Measurements from ENCODE around the gene RNASE4.
"Not testable (repeated sequence)": the region's sequence is repeated elsewhere in the genome, so short reads cannot be mapped to it uniquely, and the experiment has no call there.

RNASE4 gene

DNA sequence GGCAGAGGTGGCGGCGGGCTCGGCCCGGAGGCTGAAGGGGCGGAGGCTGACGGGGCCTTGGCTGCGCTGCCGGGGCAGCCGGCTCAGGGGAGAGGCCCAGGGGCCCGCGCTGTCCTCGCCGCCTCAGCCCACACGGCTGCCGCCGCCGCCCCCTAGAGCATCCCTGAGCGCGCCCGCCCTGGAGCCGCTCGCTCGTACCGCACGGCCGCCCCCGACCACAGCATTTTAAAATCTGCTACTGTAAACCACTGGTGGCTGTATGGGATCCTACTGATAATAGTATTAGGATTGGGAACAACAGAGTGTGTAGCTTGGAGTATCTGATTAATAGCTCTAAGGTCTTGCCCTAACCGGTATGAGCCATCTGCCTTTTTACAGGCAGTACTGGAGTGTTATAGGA is 39.1 kb downstream of the RNASE4 start:
- Histone ChIP-seq H2AK5ac (ENCODE audit: low read length, severe bottlenecking) (no peak overlapping the region), H2AFZ (ENCODE audit: low read depth, low read length) (no peak overlapping the region), H4K91ac (ENCODE audit: low read length) (no peak overlapping the region), H3K4me3 (ENCODE audit: insufficient read depth in 1 of 2, low read depth in 1 of 2, low read length in 2 of 2) (peak overlapping the region in 1 of 2 experiments; percentile 76), H3K18ac (ENCODE audit: low read depth in 1 of 2, low read length in 2 of 2) (no peak overlapping the region), H3K27me3 (ENCODE audit: control insufficient read depth in 1 of 2, insufficient read depth in 1 of 2, low read length in 2 of 2) (peaks cover 3 to 58% of the 10 kb centered on the region in 2 experiments), H2BK120ac (ENCODE audit: low read depth, low read length) (no peak overlapping the region), H3K4me1 (ENCODE audit: control insufficient read depth, insufficient read depth, low read depth, low read length) (no peaks in the 10 kb centered on the region), H3K9me3 (ENCODE audit: control insufficient read depth, low read length) (no peaks in the 10 kb centered on the region), H3K27ac (ENCODE audit: low read length, poor library complexity, severe bottlenecking) (no peak overlapping the region), H2BK5ac (ENCODE audit: low read depth, low read length, poor library complexity, severe bottlenecking) (no peak overlapping the region), H3K4ac (ENCODE audit: low read depth in 1 of 2, low read length in 2 of 2) (no peak overlapping the region), H3K79me1 (replicated peaks; ENCODE audit: low read length, poor library complexity, severe bottlenecking) (no peaks in the 10 kb centered on the region), H2BK12ac (ENCODE audit: low read length in 2 of 2) (no peak overlapping the region), H3K4me2 (ENCODE audit: low read length, poor library complexity, severe bottlenecking) (no peak overlapping the region), H2BK15ac (ENCODE audit: low read depth, poor library complexity, severe bottlenecking) (no peak overlapping the region), H3K23ac (ENCODE audit: low read length in 2 of 2) (no peak overlapping the region), H4K8ac (ENCODE audit: low read length) (no peak overlapping the region), H3K36me3 (ENCODE audit: control insufficient read depth in 1 of 2, insufficient read depth in 2 of 2, low read depth in 1 of 2, low read length in 2 of 2) (no peaks in the 10 kb centered on the region), H3K14ac (ENCODE audit: low read length in 2 of 2) (no peak overlapping the region), H3K9ac (ENCODE audit: low read length) (peak overlapping the region; percentile 71)
- no peak for DNase-seq
- WGBS = 92% methylated on average over 28 of the region's 28 CpGs

DNA sequence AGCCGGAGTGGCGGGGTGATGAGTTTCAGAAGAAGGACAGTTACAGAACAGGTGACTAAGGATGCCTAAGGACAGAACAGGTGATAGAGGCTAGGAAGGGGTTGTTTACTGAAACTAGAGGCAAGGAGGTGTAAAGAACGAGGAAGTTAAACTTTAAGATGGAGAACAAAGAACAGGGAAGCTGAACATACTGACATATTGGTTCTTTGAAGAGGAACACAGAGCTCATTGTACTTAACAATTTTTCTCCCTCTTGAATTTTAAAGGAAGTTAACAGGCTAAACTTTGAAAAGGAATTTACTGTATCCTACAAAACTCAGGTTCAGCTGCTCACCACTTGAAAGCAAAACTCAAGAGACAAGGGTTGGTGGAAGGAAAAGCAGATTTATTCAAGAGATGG is 41.8 kb downstream of the RNASE4 start:
- H2AFZ ChIP-seq (ENCODE audit: low read depth, low read length); H3K36me3 ChIP-seq (ENCODE audit: control insufficient read depth in 1 of 2, insufficient read depth in 2 of 2, low read depth in 1 of 2, low read length in 2 of 2); H3K79me1 ChIP-seq (replicated peaks; ENCODE audit: low read length, poor library complexity, severe bottlenecking); H3K27ac ChIP-seq (ENCODE audit: low read length, poor library complexity, severe bottlenecking); H4K91ac ChIP-seq (ENCODE audit: low read length); DNase-seq; H4K8ac ChIP-seq (ENCODE audit: low read length); H3K4me3 ChIP-seq (ENCODE audit: insufficient read depth in 1 of 2, low read depth in 1 of 2, low read length in 2 of 2); H3K18ac ChIP-seq (ENCODE audit: low read depth in 1 of 2, low read length in 2 of 2); H2BK5ac ChIP-seq (ENCODE audit: low read depth, low read length, poor library complexity, severe bottlenecking); H3K4me2 ChIP-seq (ENCODE audit: low read length, poor library complexity, severe bottlenecking); H3K14ac ChIP-seq (ENCODE audit: low read length in 2 of 2); H2AK5ac ChIP-seq (ENCODE audit: low read length, severe bottlenecking); H3K9me3 ChIP-seq (ENCODE audit: control insufficient read depth, low read length); H2BK12ac ChIP-seq (ENCODE audit: low read length in 2 of 2); H3K9ac ChIP-seq (ENCODE audit: low read length); H3K4ac ChIP-seq (ENCODE audit: low read depth in 1 of 2, low read length in 2 of 2); H2BK15ac ChIP-seq (ENCODE audit: low read depth, poor library complexity, severe bottlenecking); H3K23ac ChIP-seq (ENCODE audit: low read length in 2 of 2); H2BK120ac ChIP-seq (ENCODE audit: low read depth, low read length); H3K4me1 ChIP-seq (ENCODE audit: control insufficient read depth, insufficient read depth, low read depth, low read length): not testable (repeated sequence)
- WGBS = 95% methylated on average over 2 of the region's 3 CpGs
- H3K27me3 ChIP-seq (ENCODE audit: control insufficient read depth in 1 of 2, insufficient read depth in 1 of 2, low read length in 2 of 2) = peaks cover 3 to 58% of the 10 kb centered on the region in 2 experiments

DNA sequence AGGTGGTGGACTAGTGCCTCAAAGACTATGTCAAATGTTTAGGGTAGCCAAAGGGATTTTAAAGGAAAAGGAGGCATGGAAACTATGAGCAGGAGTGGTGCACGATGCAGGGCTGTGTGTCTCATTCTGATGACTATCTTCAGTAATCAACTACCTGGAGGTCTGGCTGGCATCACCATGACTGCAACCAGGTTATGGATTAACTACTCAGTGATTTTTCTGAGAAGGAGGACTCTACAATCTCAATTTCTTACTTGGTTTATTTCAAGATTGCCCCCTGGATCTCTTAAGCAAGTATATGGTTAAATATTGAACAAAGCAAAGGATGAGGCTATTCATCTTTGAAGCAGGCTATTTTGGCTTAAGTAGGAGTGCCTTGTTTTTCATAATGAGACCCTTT is 42.2 kb downstream of the RNASE4 start:
- Histone ChIP-seq H2BK120ac (ENCODE audit: low read depth, low read length) (no peak overlapping the region), H3K14ac (ENCODE audit: low read length in 2 of 2) (no peak overlapping the region), H3K27ac (ENCODE audit: low read length, poor library complexity, severe bottlenecking) (no peak overlapping the region), H2BK12ac (ENCODE audit: low read length in 2 of 2) (no peak overlapping the region), H3K4ac (ENCODE audit: low read depth in 1 of 2, low read length in 2 of 2) (no peak overlapping the region), H2BK15ac (ENCODE audit: low read depth, poor library complexity, severe bottlenecking) (no peak overlapping the region), H3K9me3 (ENCODE audit: control insufficient read depth, low read length) (no peaks in the 10 kb centered on the region), H2AK5ac (ENCODE audit: low read length, severe bottlenecking) (no peak overlapping the region), H4K8ac (ENCODE audit: low read length) (no peak overlapping the region), H3K27me3 (ENCODE audit: control insufficient read depth in 1 of 2, insufficient read depth in 1 of 2, low read length in 2 of 2) (peaks cover 3 to 54% of the 10 kb centered on the region in 2 experiments), H3K9ac (ENCODE audit: low read length) (no peak overlapping the region), H2BK5ac (ENCODE audit: low read depth, low read length, poor library complexity, severe bottlenecking) (no peak overlapping the region), H3K4me2 (ENCODE audit: low read length, poor library complexity, severe bottlenecking) (no peak overlapping the region), H3K4me1 (ENCODE audit: control insufficient read depth, insufficient read depth, low read depth, low read length) (no peaks in the 10 kb centered on the region), H3K36me3 (ENCODE audit: control insufficient read depth in 1 of 2, insufficient read depth in 2 of 2, low read depth in 1 of 2, low read length in 2 of 2) (no peaks in the 10 kb centered on the region), H3K79me1 (replicated peaks; ENCODE audit: low read length, poor library complexity, severe bottlenecking) (no peaks in the 10 kb centered on the region), H3K4me3 (ENCODE audit: insufficient read depth in 1 of 2, low read depth in 1 of 2, low read length in 2 of 2) (no peak overlapping the region), H3K18ac (ENCODE audit: low read depth in 1 of 2, low read length in 2 of 2) (no peak overlapping the region), H2AFZ (ENCODE audit: low read depth, low read length) (no peak overlapping the region), H4K91ac (ENCODE audit: low read length) (no peak overlapping the region), H3K23ac (ENCODE audit: low read length in 2 of 2) (no peak overlapping the region)
- DNase-seq = no peak
- WGBS = 44% methylated on average over 1 of the region's 1 CpG

DNA sequence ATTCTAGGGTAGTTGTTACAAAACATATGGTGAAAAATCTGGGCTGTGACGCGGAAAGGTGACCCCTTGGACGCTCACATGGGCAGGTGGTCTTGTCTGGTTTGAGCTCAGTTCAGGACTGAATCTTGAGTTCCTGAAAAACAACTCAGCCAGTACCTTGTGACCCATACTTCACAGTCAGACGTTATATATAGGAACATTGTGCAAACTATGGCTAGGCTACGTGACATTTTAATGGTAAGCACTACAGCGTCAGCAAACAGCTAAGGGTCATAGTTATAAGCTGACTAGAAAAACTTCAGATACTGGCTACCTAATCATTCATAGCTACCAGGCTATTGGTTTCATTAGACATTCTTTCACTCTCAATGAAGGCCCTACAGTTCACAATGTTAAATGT is 46.5 kb downstream of the RNASE4 start:
- H3K27me3 ChIP-seq (ENCODE audit: control insufficient read depth in 1 of 2, insufficient read depth in 1 of 2, low read length in 2 of 2) = peaks cover 3 to 34% of the 10 kb centered on the region in 2 experiments
- WGBS = 86% methylated on average over 6 of the region's 6 CpGs
- no peak overlapping the region for H2BK120ac ChIP-seq (ENCODE audit: low read depth, low read length)
- H3K27ac ChIP-seq (ENCODE audit: low read length, poor library complexity, severe bottlenecking) = no peak overlapping the region
- H3K23ac ChIP-seq (ENCODE audit: low read length in 2 of 2) = no peak overlapping the region
- no peak overlapping the region for H4K91ac ChIP-seq (ENCODE audit: low read length)
- no peak for DNase-seq
- no peak overlapping the region for H2AFZ ChIP-seq (ENCODE audit: low read depth, low read length)
- H3K9me3 ChIP-seq (ENCODE audit: control insufficient read depth, low read length) = no peaks in the 10 kb centered on the region
- H2AK5ac ChIP-seq (ENCODE audit: low read length, severe bottlenecking) = no peak overlapping the region
- H3K14ac ChIP-seq (ENCODE audit: low read length in 2 of 2) = no peak overlapping the region
- no peaks in the 10 kb centered on the region for H3K36me3 ChIP-seq (ENCODE audit: control insufficient read depth in 1 of 2, insufficient read depth in 2 of 2, low read depth in 1 of 2, low read length in 2 of 2)
- H2BK12ac ChIP-seq (ENCODE audit: low read length in 2 of 2) = no peak overlapping the region
- no peaks in the 10 kb centered on the region for H3K4me1 ChIP-seq (ENCODE audit: control insufficient read depth, insufficient read depth, low read depth, low read length)
- no peak overlapping the region for H3K4me2 ChIP-seq (ENCODE audit: low read length, poor library complexity, severe bottlenecking)
- H3K9ac ChIP-seq (ENCODE audit: low read length) = no peak overlapping the region
- H2BK15ac ChIP-seq (ENCODE audit: low read depth, poor library complexity, severe bottlenecking) = no peak overlapping the region
- no peaks in the 10 kb centered on the region for H3K79me1 ChIP-seq (replicated peaks; ENCODE audit: low read length, poor library complexity, severe bottlenecking)
- H3K4me3 ChIP-seq (ENCODE audit: insufficient read depth in 1 of 2, low read depth in 1 of 2, low read length in 2 of 2) = no peak overlapping the region
- no peak overlapping the region for H3K4ac ChIP-seq (ENCODE audit: low read depth in 1 of 2, low read length in 2 of 2)
- H3K18ac ChIP-seq (ENCODE audit: low read depth in 1 of 2, low read length in 2 of 2) = no peak overlapping the region
- no peak overlapping the region for H4K8ac ChIP-seq (ENCODE audit: low read length)
- no peak overlapping the region for H2BK5ac ChIP-seq (ENCODE audit: low read depth, low read length, poor library complexity, severe bottlenecking)
